GM12865 (cell line): ENCODE results near the gene PDE9A.

ENCODE experiments used
- DNase-seq: peaks from one replicate; pipeline ENCODE4 v3.0.0; 2010; ENCODE audit warnings: low read depth
- H3K4me3 ChIP-seq: 2 replicates; pipeline ENCODE4 v1.5.1; 2011; ENCODE audit warnings: mild to moderate bottlenecking, low read depth, low read length, control low read depth
- TF ChIP-seq, protein P1 (sequence below): IDR thresholded peaks from 2 replicates; pipeline ENCODE4 v1.5.1; 2011; ENCODE audit warnings: low read length, control low read depth, low read depth, inconsistent platforms; ENCODE audit not compliant: insufficient read depth; ENCODE audit errors: missing control alignments

PDE9A gene

DNA sequence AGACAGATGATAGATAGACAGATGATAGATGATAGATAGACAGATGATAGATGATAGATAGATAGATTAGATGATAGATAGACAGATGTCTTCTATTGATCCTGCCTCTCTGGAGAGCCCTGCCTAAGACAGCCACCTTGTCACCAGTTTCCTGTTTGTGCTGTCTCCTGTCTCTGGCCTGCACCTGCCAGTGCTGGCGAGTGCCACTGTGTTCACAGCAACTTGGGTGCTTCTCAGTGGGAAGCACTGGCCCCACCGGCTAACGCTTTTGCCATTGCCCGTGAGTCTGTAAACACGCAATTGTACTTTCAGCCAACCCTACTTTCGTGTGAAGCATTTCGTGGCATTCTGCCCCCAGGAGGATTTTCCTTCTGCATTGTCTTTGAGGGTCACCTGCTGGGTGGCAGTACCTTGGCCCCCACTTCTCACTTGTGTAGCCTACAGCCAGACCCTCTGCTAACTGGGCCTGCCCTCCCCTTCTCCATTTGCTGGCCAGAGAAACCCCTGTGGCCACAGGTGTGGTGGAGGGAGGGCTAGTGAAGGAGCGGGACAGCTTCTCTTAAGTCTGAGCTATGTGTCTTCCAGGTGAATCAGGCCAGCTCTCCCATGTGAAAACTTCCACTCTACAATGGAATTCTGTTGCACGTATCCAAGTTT is 23.4 kb upstream of the PDE9A start:
- TF ChIP-seq, protein P1, sequence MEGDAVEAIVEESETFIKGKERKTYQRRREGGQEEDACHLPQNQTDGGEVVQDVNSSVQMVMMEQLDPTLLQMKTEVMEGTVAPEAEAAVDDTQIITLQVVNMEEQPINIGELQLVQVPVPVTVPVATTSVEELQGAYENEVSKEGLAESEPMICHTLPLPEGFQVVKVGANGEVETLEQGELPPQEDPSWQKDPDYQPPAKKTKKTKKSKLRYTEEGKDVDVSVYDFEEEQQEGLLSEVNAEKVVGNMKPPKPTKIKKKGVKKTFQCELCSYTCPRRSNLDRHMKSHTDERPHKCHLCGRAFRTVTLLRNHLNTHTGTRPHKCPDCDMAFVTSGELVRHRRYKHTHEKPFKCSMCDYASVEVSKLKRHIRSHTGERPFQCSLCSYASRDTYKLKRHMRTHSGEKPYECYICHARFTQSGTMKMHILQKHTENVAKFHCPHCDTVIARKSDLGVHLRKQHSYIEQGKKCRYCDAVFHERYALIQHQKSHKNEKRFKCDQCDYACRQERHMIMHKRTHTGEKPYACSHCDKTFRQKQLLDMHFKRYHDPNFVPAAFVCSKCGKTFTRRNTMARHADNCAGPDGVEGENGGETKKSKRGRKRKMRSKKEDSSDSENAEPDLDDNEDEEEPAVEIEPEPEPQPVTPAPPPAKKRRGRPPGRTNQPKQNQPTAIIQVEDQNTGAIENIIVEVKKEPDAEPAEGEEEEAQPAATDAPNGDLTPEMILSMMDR = no peak
- H3K4me3 ChIP-seq = no peak overlapping the region
- DNase-seq = no peak

DNA sequence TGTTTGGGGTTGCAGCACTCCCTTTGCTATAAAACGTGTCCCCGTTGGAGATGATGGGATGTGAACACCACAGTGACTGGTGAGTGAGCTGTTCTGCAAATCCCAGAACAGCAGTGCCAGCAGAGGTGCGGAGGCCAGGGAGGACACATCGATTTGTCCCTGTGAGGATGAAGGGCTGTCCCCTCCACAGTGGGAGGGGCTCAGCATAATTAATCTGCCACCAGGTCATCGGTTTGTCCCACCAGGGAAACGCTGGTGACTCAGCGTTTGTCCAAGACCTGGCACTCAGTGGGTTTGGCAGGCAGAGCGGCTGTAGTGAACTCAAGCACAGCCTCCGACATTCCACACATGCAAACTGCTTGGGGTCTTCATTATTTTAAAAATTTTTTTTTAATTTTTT is 22.8 kb upstream of the PDE9A start:
- TF ChIP-seq, protein P1 = no peak
- no peak for DNase-seq
- no peak overlapping the region for H3K4me3 ChIP-seq

DNA sequence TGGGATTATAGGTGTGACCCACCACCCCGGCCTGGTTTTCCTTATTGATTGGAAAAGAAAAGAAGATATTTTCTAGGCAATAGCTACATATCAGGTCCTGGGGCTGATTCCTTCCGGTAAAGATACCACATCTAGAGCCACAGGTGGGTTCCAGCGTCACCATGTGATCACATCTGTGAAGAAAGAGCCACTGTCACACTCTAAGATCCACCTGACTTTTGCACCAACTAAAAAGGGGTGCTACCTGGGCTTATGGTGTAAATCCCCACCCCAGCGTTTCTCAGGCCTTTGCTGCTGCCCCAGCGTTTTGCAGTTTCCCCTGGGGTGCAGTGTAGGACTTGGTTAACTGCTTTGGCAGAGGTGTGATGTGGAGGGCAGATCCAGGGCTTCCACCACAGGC is 22.3 kb upstream of the PDE9A start:
- TF ChIP-seq, protein P1 = no peak
- DNase-seq = no peak
- H3K4me3 ChIP-seq = no peak overlapping the region

DNA sequence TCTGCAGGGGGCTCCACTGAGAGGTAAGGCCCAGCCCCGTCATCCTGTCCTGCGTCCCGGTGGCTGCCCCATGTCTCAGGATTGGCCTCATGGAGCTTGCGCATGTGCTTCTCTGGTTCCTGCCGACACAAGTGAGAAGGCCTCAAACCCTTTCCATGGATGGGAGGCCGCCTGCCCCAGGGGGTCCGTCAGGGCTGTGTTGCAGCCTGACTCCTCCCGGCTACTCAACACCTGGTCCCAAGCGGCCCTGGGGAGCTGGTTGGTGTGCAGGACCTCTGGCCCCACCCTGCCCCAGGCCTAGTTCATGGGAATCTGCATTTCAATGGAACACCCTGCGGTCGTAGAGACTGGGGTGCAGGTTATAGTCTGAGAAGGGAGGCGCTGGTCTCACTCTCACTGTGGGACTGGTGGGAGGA is 21.1 kb upstream of the PDE9A start:
- H3K4me3 ChIP-seq = no peak overlapping the region
- TF ChIP-seq, protein P1 = no peak
- DNase-seq = no peak

DNA sequence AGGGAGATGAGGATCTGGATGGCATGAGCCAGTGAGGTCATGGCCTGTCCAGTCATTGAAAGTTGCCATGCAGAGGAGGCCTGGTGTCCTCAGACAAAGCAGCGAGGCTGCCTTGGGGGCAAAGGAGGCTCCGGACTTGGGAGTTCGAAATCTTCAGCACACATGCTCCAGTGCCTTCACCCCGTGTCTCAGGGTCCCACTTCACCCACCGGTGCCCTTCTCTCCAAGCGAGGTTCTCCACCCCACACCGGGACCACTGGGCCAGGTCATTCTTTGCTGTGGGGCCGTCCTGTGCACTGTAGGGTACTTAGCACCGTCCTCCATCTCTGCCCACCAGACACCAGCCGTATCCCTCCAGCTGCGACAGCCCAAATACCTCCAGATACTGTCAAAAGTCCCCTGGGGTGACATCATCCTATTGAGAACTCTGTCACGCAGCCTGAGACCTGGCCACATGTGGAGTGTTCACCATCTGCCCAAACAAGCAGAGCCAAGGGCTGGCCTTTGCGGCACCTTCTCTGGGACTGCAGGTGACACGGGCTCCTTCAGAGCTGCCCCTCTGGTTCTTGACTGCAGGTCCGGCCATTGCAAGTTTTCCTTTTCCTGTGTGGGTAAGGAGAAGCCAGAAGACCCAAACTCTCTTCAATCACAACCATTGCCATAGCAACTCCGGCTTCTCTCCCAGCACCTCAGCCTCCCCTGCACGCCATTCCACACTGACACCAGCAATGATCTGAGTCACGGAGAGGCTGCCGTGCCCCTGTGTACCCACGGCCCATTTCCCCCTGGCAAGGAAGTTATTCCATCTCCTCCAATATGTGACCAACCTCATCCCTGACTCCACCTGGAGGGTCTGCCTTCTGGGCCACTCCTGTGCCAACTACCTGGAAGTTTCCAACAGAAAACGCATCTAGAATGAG is 20.4 kb upstream of the PDE9A start:
- TF ChIP-seq, protein P1 = no peak
- DNase-seq = no peak

DNA sequence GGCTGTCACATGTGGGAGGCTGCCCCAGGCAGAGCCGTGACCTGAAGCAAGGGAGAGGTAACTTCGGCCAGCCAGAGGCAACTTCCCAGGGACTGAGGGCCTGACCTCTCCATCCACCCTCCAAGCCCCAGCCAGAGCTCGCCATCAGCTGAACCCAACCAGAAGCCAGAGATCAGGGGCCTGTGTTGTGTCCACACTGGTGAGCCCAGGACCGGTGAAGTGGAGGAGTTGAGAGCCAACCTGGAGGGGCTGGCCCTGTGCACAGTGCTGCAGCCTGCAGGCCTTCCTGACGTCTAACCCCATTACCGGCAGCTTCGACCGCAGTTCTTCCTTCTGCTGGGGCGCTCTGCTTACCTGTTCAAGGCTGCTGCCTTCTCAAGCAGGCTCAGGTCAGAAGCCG is 19.6 kb upstream of the PDE9A start:
- H3K4me3 ChIP-seq = no peak overlapping the region
- TF ChIP-seq, protein P1 = no peak

More for the DNA sequence above, 20.4 kb upstream of the PDE9A start:
- H3K4me3 ChIP-seq = no peak overlapping the region

More for the DNA sequence above, 19.6 kb upstream of the PDE9A start:
- no peak for DNase-seq
